ENCODE data around the gene CHMP3.

Gene CHMP3

DNA sequence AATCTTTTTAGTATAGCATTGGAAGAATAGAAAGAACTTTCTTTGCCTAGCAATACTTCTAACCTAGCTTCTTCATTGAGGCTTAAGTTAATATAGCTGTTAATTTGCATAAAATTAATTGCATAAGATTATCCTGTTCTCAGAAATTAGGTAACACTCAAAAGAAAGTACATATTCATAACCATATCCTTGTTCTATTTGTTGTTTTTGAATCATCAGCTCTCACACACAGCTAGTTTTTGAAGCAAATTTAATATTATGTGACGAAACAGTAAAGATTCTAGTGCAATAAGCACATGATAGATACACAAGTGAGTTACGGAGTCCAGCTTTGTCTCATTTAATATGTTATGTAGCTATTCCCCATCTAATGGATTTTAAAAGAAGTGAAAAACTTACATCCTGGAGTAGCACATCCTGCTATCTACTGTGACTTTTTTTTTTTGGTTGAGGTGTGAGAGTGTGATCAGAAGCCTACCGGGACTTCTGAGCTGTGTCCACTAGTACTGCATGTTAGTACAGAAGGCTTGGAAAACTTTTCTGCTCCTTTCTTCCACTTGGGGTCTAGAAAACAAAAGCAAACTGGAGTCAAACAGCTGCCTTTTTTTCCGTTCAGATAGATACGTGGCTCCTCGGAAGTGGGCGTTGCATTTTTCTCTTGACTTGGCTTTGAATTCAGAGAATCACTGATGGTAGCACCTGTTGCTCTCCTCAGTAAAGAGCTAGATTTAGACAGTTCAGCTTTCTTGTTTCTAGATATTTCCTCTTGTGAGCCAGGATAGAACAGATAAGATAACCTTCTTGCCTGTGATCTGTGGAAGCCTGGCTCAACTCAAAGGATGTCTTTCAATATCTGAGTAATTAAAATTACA, 94.8 kb downstream of the CHMP3 start:
- DNase-seq (ENCODE audit: low read depth in 2 of 2): no peak

DNA sequence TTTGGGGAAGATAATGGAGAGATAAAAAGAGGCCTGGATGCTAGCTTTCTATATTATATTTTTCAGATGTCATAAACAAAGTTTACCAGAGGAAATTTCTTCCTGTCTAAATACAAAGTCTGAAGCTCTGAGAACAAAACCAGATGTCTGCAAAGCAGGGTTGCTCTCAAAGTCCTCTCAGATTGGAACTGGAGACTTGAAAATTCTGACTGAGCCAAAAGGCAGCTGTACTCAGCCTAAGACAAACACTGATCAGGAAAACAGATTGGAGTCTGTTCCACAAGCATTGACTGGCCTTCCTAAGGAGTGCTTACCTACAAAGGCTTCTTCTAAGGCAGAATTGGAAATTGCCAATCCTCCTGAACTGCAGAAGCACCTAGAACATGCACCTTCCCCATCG, 96.9 kb downstream of the CHMP3 start:
- DNase-seq (ENCODE audit: low read depth in 2 of 2): no peak

DNA sequence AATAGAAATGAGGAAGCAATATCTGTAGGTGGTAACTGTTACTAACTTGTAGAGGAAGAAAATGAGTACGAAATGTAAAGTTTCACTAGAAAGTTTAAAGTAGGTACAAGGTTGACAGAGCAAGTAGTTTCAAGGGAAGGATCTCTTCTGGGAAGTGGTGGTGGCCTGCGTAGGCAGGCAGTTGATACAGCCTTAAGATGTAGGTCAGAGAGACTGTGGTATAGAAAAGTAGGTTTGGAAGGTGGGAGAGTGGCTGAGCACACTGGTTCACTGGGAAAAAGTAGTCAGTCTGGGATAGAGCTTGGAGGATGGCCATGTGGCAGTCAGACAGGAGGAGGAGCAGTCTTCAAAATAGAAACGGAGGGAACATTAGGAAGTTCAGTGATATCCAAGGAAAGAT, 98.6 kb downstream of the CHMP3 start:
- DNase-seq (ENCODE audit: low read depth in 2 of 2): no peak

DNA sequence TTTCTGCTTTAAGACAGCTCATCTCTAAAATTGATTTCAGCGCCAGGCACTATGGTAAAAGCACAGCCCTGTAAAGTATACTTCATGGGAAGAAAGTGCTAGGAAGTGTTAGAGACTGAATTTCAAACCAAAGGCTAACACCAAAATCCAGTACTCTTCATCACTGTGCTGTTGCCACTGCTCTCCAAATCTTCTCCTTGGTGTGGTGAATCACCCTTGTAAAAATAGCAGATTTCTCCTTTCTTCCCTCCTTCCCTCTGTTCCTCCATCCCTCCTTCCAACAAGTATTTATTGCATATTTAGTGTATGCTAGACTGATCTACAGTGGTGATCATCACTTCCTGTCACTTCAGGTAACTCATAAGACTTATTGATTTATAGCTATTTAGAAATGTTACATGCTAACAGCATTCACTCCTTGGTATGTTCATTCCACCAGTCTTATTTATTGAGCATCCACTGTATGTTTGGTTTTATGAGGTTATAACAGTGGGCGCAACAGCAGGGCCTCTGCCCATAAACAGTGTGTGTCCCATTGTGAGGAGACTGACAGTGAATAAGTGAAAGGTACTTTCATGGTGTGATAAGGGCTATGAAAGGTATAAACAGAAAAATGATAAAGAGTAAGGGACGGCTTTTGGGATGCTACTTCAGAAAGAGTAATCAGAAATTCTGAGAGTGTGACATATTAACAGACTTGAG, 102.0 kb downstream of the CHMP3 start:
- no peak for DNase-seq (ENCODE audit: low read depth in 2 of 2)

DNA sequence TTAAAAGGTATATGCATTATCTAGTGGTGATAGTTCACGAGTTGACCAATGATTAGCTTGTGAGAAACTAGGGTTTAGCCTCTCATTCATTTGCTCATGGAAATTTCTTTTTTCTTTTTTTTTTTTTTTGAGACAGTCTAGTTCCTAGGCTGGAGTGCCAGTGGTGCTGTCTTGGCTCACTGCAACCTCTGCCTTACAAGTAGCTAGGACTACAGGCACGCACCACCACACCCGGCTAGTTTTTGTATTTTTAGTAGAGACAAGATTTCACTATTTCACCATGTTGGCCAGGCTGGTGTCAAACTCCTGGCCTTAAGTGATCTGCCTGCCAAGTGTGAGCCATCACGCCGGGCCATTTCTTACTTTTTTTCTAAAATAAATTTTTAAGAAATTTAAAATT, 108.1 kb downstream of the CHMP3 start:
- no peak for DNase-seq (ENCODE audit: low read depth in 2 of 2)

DNA sequence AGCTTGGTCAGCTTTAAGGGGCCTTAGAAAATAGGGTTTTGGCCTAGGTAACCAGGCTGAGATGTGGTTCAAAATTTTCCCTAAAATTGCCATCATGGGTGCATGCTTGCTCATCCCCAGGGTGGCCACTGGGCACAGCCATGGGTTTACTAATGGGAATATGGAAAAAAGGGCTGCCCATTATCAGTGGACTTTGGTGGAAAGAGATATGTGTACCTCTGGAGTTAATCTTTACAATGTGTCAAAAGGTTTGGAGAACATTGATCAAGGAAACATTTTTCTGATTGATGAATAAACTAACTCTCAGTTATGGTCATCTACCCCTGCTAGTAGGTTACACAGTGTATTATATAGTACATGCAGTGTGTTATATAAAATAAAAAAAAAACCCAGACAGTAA, 109.0 kb downstream of the CHMP3 start:
- DNase-seq (ENCODE audit: low read depth in 2 of 2): no peak

DNA sequence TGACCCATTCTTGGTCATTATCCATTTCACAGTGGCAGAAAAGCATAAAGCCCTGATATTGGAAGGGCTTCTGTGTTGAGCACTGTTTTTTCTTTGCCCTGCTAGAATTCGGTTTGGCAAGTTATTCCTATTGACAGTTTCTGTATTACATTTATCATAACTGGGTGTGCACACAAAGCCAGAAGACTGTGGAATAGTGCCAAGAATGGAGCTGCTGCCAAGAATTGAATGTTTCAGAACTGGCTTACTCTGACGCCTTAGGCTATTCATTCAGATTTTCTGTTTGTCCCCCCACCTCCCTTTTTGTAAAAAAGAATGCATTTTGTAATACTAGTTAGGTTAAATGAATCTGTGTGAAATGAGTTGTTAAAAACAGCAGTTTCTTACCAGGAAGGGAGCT, 109.4 kb downstream of the CHMP3 start:
- no peak for DNase-seq (ENCODE audit: low read depth in 2 of 2)

All from stimulated activated CD8-positive, alpha-beta memory T cell treated with anti-CD3 and anti-CD28 coated beads, Interleukin-7, amount 100 ng/mL, for 1 hour (primary cell).